Activated CD4-positive, alpha-beta T cell treated with anti-CD3 and anti-CD28 coated beads, Interleukin-2, amount 10 ng/mL, durations not matched to agents 24 days and 14 days (primary cell): ENCODE measurements around the gene RELA. TPM values are rescaled to one million over a fixed set of nuclear protein-coding genes. Genes with fewer than 3 reads are reported as not detected.

Source experiments
- DNase-seq: peaks from one replicate; pipeline ENCODE4 v3.0.0; 2022
- H3K27ac Mint-ChIP-seq: one replicate; pipeline ENCODE4 v1.8.0; 2022; ENCODE audit warnings: mild to moderate bottlenecking, mixed read lengths
- H3K27me3 Mint-ChIP-seq: one replicate; pipeline ENCODE4 v1.8.0; 2022; ENCODE audit warnings: mixed read lengths
- H3K36me3 Mint-ChIP-seq: one replicate; pipeline ENCODE4 v1.8.0; 2022; ENCODE audit warnings: low read depth, mild to moderate bottlenecking, mixed read lengths
- H3K4me1 Mint-ChIP-seq: one replicate; pipeline ENCODE4 v1.8.0; 2021; ENCODE audit warnings: mixed read lengths
- H3K4me3 Mint-ChIP-seq: one replicate; pipeline ENCODE4 v1.8.0; 2022; ENCODE audit warnings: mild to moderate bottlenecking, moderate library complexity, mixed read lengths
- H3K9me3 Mint-ChIP-seq: one replicate; pipeline ENCODE4 v1.8.0; 2021; ENCODE audit warnings: mixed read lengths
- intact Hi-C: fragments of 100-400 bp; cut with micrococcal nuclease; formaldehyde crosslinking; loops from one replicate; pipeline ENCODE4 v1.15.1; 2023
- total RNA-seq: library from RNA; stranded (reverse); gene quantifications from 2 replicates; pipeline ENCODE4 v1.2.3, GENCODE V29; 2022

The RELA gene
- total RNA-seq, 1 donor from 2014 or later, result 98.2 TPM

GRCh38 chr11:65615229-65615949, 47.3 kb downstream of the RELA start, which contains the start of gene PCNX3:
Gene PCNX3, plus strand, starts transcription at chr11:65615776. Its CDS starts 536 bp downstream, at chr11:65616312.
- Mint-ChIP-seq H3K27me3 (peaks cover 3% of the 10 kb centered on the region), H3K4me3 (peak within 1 kb of the TSS; percentile 97), H3K9me3 (no peaks in the 10 kb centered on the region), H3K4me1 (peaks cover 34% of the 10 kb centered on the region), H3K27ac (peak within 1 kb of the TSS; percentile 93), H3K36me3 (peaks cover 43% of the 10 kb centered on the region)
- peak; percentile 100 for DNase-seq
- intact Hi-C loops, result loop anchor here (1.0 to 2.0 kb wide), 8 partner anchors 27 to 387 kb away; partner anchors contain the start of genes BANF1, CFL1, EIF1AD and ZNRD2

GRCh38 chr11:65613091-65613928, 49.4 kb downstream of the RELA start:
- H3K9me3 Mint-ChIP-seq, result no peaks in the 10 kb centered on the region
- H3K27me3 Mint-ChIP-seq, result peaks cover 3% of the 10 kb centered on the region
- intact Hi-C loops, result no loop called here
- peak overlapping the region; percentile 97 for H3K4me3 Mint-ChIP-seq
- H3K4me1 Mint-ChIP-seq, result peaks cover 49% of the 10 kb centered on the region
- peak; percentile 74 for DNase-seq
- peak overlapping the region; percentile 67 for H3K27ac Mint-ChIP-seq
- peaks cover 50% of the 10 kb centered on the region for H3K36me3 Mint-ChIP-seq

GRCh38 chr11:65612691-65613090, 50.0 kb downstream of the RELA start:
- Mint-ChIP-seq H3K36me3 (peaks cover 52% of the 10 kb centered on the region), H3K9me3 (no peaks in the 10 kb centered on the region), H3K27me3 (peaks cover 3% of the 10 kb centered on the region), H3K4me3 (peak overlapping the region; percentile 97), H3K27ac (peak overlapping the region; percentile 90), H3K4me1 (peaks cover 49% of the 10 kb centered on the region)
- DNase-seq, result no peak
- intact Hi-C loops, result no loop called here

- H3K4me1 Mint-ChIP-seq, result peaks cover 48% of the 10 kb centered on the region
- peak overlapping the region; percentile 90 for H3K27ac Mint-ChIP-seq
- H3K27me3 Mint-ChIP-seq, result peaks cover 3% of the 10 kb centered on the region
- intact Hi-C loops, result no loop called here
- H3K36me3 Mint-ChIP-seq, result peaks cover 51% of the 10 kb centered on the region
- H3K9me3 Mint-ChIP-seq, result no peaks in the 10 kb centered on the region
- DNase-seq, result no peak
- H3K4me3 Mint-ChIP-seq, result peak overlapping the region; percentile 97
These were observed 50.7 kb downstream of the RELA start for GRCh38 chr11:65611758-65612603.

GRCh38 chr11:65611028-65611757, 51.5 kb downstream of the RELA start:
- Mint-ChIP-seq H3K9me3 (no peaks in the 10 kb centered on the region), H3K4me1 (peaks cover 41% of the 10 kb centered on the region), H3K27me3 (peaks cover 3% of the 10 kb centered on the region), H3K27ac (peak overlapping the region; percentile 78), H3K36me3 (peaks cover 50% of the 10 kb centered on the region), H3K4me3 (peak overlapping the region; percentile 97)
- DNase-seq, result no peak
- intact Hi-C loops, result no loop called here

- peaks cover under 1% of the 10 kb centered on the region for H3K27me3 Mint-ChIP-seq
- DNase-seq, result no peak
- H3K4me3 Mint-ChIP-seq, result peak overlapping the region; percentile 97
- peak overlapping the region; percentile 78 for H3K27ac Mint-ChIP-seq
- H3K9me3 Mint-ChIP-seq, result no peaks in the 10 kb centered on the region
- intact Hi-C loops, result no loop called here
- H3K4me1 Mint-ChIP-seq, result peaks cover 39% of the 10 kb centered on the region
- peaks cover 53% of the 10 kb centered on the region for H3K36me3 Mint-ChIP-seq
These were observed 52.3 kb downstream of the RELA start for GRCh38 chr11:65610404-65610803.

GRCh38 chr11:65609665-65610064, 53.1 kb downstream of the RELA start:
- Mint-ChIP-seq H3K4me1 (peaks cover 36% of the 10 kb centered on the region), H3K36me3 (peaks cover 51% of the 10 kb centered on the region), H3K27me3 (no peaks in the 10 kb centered on the region), H3K4me3 (peak overlapping the region; percentile 97), H3K27ac (peak overlapping the region; percentile 78), H3K9me3 (no peaks in the 10 kb centered on the region)
- DNase-seq, result no peak
- intact Hi-C loops, result no loop called here

- peaks cover 36% of the 10 kb centered on the region for H3K4me1 Mint-ChIP-seq
- peak overlapping the region; percentile 22 for H3K27ac Mint-ChIP-seq
These were observed 53.5 kb downstream of the RELA start for GRCh38 chr11:65609229-65609628.

GRCh38 chr11:65607614-65608426, 54.9 kb downstream of the RELA start:
- Mint-ChIP-seq H3K27me3 (no peaks in the 10 kb centered on the region), H3K9me3 (no peaks in the 10 kb centered on the region), H3K4me1 (peaks cover 31% of the 10 kb centered on the region), H3K27ac (no peak overlapping the region), H3K4me3 (no peak overlapping the region), H3K36me3 (peaks cover 60% of the 10 kb centered on the region)
- no peak for DNase-seq
- intact Hi-C loops, result no loop called here

More at GRCh38 chr11:65609229-65609628, 53.5 kb downstream of the RELA start:
- H3K9me3 Mint-ChIP-seq, result no peaks in the 10 kb centered on the region
- peaks cover 54% of the 10 kb centered on the region for H3K36me3 Mint-ChIP-seq
- H3K27me3 Mint-ChIP-seq, result no peaks in the 10 kb centered on the region
- H3K4me3 Mint-ChIP-seq, result peak overlapping the region; percentile 16
- no peak for DNase-seq
- intact Hi-C loops, result no loop called here

GRCh38 chr11:65606876-65607613, 55.7 kb downstream of the RELA start:
- Mint-ChIP-seq H3K27ac (no peak overlapping the region), H3K27me3 (no peaks in the 10 kb centered on the region), H3K36me3 (peaks cover 55% of the 10 kb centered on the region), H3K4me3 (no peak overlapping the region), H3K4me1 (peaks cover 26% of the 10 kb centered on the region), H3K9me3 (no peaks in the 10 kb centered on the region)
- intact Hi-C loops, result no loop called here
- no peak for DNase-seq

- Mint-ChIP-seq H3K27me3 (no peaks in the 10 kb centered on the region), H3K9me3 (no peaks in the 10 kb centered on the region), H3K27ac (no peak overlapping the region), H3K36me3 (peaks cover 46% of the 10 kb centered on the region), H3K4me3 (no peak overlapping the region), H3K4me1 (peaks cover 4% of the 10 kb centered on the region)
- DNase-seq, result no peak
- intact Hi-C loops, result no loop called here
These were observed 58.5 kb downstream of the RELA start for GRCh38 chr11:65604258-65604657.
